ENCODE measurements around the gene MTA1. TPM values are rescaled to one million over a fixed set of nuclear protein-coding genes. Genes with fewer than 3 reads are reported as not detected.

The MTA1 gene
- total RNA-seq, 1 donor from 2014 or later = 119 TPM

DNA sequence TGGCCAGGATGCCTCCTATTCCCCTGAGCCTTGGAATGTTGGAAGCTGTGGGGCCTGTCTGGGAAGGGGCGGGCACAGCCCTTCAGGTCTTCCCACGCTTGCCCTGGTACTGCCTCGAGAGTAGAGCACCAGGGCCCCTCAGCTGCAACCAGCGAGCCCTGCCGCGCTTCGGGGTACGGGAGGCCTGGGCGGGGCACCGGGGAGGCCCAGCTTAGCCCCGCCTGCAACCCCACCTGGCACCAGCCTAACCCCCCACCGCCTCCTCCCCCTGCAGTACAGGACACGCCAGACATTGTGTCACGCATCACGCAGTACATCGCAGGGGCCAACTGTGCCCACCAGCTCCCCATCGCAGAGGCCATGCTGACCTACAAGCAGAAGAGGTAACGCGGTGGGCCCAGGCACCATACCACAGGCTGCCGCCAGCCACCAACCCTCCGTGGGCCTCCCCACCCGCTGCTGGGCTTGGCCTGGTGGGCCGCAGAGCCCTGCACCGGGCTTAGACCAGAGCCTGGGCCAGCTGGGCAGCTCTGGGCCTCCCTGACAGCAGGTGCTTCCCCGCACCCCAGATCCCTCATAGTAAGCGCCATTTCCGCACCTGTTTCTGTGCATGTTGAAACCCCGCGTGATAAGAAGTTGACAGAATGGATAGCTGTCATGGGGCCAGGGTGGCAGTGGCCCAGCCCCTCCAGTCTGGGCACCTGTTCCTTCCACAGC is 34.9 kb upstream of the MTA1 start:
- TF ChIP-seq CTCF (IDR thresholded peaks at IDR 0.05) = no peak
- DNase-seq (no peak), ATAC-seq (ENCODE audit: low read depth) (no peak)
- H3K4me3 Mint-ChIP-seq = no peak overlapping the region
- intact Hi-C loops (cut with micrococcal nuclease) = no loop called here
- H3K4me1 Mint-ChIP-seq = peaks cover 3% of the 10 kb centered on the region
- H3K36me3 Mint-ChIP-seq (ENCODE audit: low read depth) = peaks cover 8% of the 10 kb centered on the region
- H3K9me3 Mint-ChIP-seq = no peaks in the 10 kb centered on the region
- CTCF ChIA-PET = interaction anchor here (1.8 kb wide), 1 partner anchor 14 kb away, joined by 6 read pairs; no protein-coding TSS in a partner anchor
- no peaks in the 10 kb centered on the region for H3K27me3 Mint-ChIP-seq
- POLR2A ChIA-PET = no interaction called here
- no peak overlapping the region for H3K27ac Mint-ChIP-seq

GRCh38 chr14:105385322-105385637 is 34.3 kb upstream of the MTA1 start:
- no peak overlapping the region for H3K4me3 Mint-ChIP-seq
- H3K9me3 Mint-ChIP-seq = no peaks in the 10 kb centered on the region
- ATAC-seq (ENCODE audit: low read depth) (no peak), DNase-seq (no peak)
- CTCF ChIA-PET = interaction anchor here (1.8 kb wide), 1 partner anchor 15 kb away, joined by 6 read pairs; no protein-coding TSS in a partner anchor
- peaks cover 8% of the 10 kb centered on the region for H3K36me3 Mint-ChIP-seq (ENCODE audit: low read depth)
- intact Hi-C loops (cut with micrococcal nuclease) = no loop called here
- no peaks in the 10 kb centered on the region for H3K27me3 Mint-ChIP-seq
- POLR2A ChIA-PET = no interaction called here
- no peak overlapping the region for H3K27ac Mint-ChIP-seq
- TF ChIP-seq CTCF (IDR thresholded peaks at IDR 0.05) = no peak
- peaks cover 8% of the 10 kb centered on the region for H3K4me1 Mint-ChIP-seq

- Mint-ChIP-seq H3K27me3 (no peaks in the 10 kb centered on the region), H3K27ac (no peak overlapping the region), H3K4me1 (peaks cover 12% of the 10 kb centered on the region), H3K9me3 (no peaks in the 10 kb centered on the region), H3K4me3 (no peak overlapping the region), H3K36me3 (ENCODE audit: low read depth) (peaks cover 8% of the 10 kb centered on the region)
- DNase-seq (no peak), ATAC-seq (ENCODE audit: low read depth) (no peak)
- TF ChIP-seq CTCF (IDR thresholded peaks at IDR 0.05) = no peak
- CTCF ChIA-PET = interaction anchor here (1.8 kb wide), 1 partner anchor 15 kb away, joined by 6 read pairs; no protein-coding TSS in a partner anchor
- POLR2A ChIA-PET = no interaction called here
- intact Hi-C loops (cut with micrococcal nuclease) = no loop called here
Measured at GRCh38 chr14:105385698-105386365, 33.8 kb upstream of the MTA1 start.

DNA sequence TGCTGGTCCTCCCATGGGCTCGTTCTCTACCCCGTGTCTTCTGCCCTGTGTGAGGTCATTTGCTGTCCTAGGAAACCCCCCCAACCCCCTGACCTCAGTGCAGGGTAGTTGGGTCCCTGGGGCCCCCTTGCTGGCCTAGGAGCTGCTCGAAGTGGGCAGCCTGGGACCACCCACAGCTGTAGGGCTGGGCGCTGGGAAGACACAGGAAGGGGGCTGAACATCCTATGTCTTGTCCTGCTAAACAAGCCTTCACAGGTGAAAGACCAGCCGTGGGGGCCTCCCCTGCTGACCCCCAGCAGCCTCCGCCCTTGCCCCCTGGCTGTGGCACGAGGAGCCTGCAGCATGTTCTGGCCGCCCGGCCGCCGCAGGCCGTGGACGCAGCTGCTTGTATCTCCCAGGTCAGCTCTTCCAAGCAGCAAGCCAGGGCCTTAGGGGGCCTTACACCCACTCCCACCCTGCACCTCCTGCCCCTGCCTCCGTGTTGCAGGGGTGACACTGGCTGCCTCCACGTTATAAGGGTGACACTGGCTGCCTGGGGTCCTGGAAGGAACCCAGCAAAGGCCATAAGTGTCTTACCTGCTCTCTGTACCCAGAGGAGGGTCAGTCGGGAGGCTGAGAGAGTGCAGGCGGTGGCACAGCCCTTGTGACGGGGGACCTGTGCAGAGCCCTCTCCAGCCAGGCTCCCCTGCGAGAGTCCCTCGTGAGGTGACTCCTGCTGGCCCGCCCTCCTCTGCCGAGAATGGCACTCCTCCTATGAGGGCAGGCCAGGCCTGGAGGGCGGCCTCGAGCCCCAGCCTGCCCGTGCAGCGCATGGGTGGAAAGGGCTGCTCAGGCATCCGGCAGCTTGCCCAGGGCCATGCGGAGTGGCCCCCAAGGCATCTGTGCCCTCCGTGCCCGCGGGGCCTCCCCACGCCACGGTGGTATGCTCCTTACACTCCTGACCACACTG is 32.8 kb upstream of the MTA1 start:
- intact Hi-C loops (cut with micrococcal nuclease) = no loop called here
- no peak for ATAC-seq (ENCODE audit: low read depth)
- DNase-seq = no peak
- no peak overlapping the region for H3K27ac Mint-ChIP-seq
- no peaks in the 10 kb centered on the region for H3K27me3 Mint-ChIP-seq
- no peak overlapping the region for H3K4me3 Mint-ChIP-seq
- ChIA-PET CTCF (no interaction called here), POLR2A (no interaction called here)
- peaks cover 12% of the 10 kb centered on the region for H3K4me1 Mint-ChIP-seq
- no peaks in the 10 kb centered on the region for H3K9me3 Mint-ChIP-seq
- H3K36me3 Mint-ChIP-seq (ENCODE audit: low read depth) = peaks cover 8% of the 10 kb centered on the region
- no peak for TF ChIP-seq CTCF (IDR thresholded peaks at IDR 0.05)

DNA sequence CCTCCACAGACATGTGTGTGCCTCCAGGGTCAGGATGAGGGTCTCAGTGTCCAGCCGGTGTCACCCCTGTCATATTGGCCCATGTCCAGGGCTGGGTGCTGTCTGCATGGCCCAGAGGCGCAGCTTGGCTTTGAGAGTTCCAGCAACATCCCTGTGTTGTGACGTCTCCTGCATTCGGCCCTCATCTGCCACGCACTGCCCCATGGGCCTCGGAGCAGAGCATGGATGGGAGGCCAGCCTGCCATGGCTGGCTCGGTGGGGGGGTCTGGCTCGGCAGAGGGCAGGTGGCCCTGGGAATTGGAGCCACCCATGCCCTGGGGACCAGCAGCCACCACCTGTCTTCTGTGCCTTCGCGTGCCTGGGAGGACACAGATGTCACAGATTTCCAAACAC is 32.1 kb upstream of the MTA1 start:
- H3K36me3 Mint-ChIP-seq (ENCODE audit: low read depth) = peaks cover 7% of the 10 kb centered on the region
- TF ChIP-seq CTCF (IDR thresholded peaks at IDR 0.05) = no peak
- H3K9me3 Mint-ChIP-seq = no peaks in the 10 kb centered on the region
- CTCF ChIA-PET = no interaction called here
- POLR2A ChIA-PET = no interaction called here
- intact Hi-C loops (cut with micrococcal nuclease) = no loop called here
- H3K27ac Mint-ChIP-seq = no peak overlapping the region
- no peak for DNase-seq
- H3K4me3 Mint-ChIP-seq = no peak overlapping the region
- no peaks in the 10 kb centered on the region for H3K27me3 Mint-ChIP-seq
- no peak for ATAC-seq (ENCODE audit: low read depth)
- peaks cover 12% of the 10 kb centered on the region for H3K4me1 Mint-ChIP-seq
